Astrocyte (in vitro differentiated cells and primary cell): Measurements from ENCODE around the gene CCDC160. TPM values are rescaled to one million over a fixed set of nuclear protein-coding genes. Genes with fewer than 3 reads are reported as not detected.
"Not testable (repeated sequence)": the region's sequence is repeated elsewhere in the genome, so short reads cannot be mapped to it uniquely, and the experiment has no call there.

ENCODE experiments used
- DNase-seq: peaks from one replicate; pipeline ENCODE4 v3.0.0-alpha.2; 2010; ENCODE audit warnings: low read depth
- FAIRE-seq: peaks from 2 replicates; lab custom pipeline; 2011; peaks lifted over from hg19 to GRCh38; lab: Jason Lieb, UNC
- H2AFZ ChIP-seq: 2 replicates; pipeline ENCODE4 v1.6.0; 2012; ENCODE audit warnings: low read depth, low read length, inconsistent platforms
- H3K27ac ChIP-seq: 2 replicates; pipeline ENCODE4 v1.5.1; 2011; ENCODE audit warnings: low read depth, low read length, inconsistent platforms
- H3K27me3 ChIP-seq: 2 replicates; pipeline ENCODE4 v1.6.0; 2011; ENCODE audit warnings: low read length, inconsistent platforms; ENCODE audit not compliant: insufficient read depth
- H3K36me3 ChIP-seq: 2 replicates; pipeline ENCODE4 v1.5.1; 2011; ENCODE audit warnings: low read length, inconsistent platforms; ENCODE audit not compliant: insufficient read depth
- H3K4me1 ChIP-seq: 2 replicates; pipeline ENCODE4 v1.5.1; 2011; ENCODE audit warnings: low read length, inconsistent platforms; ENCODE audit not compliant: insufficient read depth
- H3K4me2 ChIP-seq: 2 replicates; pipeline ENCODE4 v1.6.0; 2012; ENCODE audit warnings: low read length, inconsistent platforms
- H3K4me3 ChIP-seq: 2 replicates; pipeline ENCODE4 v1.5.1; 2011; ENCODE audit warnings: low read depth, mild to moderate bottlenecking, low read length, inconsistent platforms; ENCODE audit not compliant: insufficient read depth
- H3K79me2 ChIP-seq: 2 replicates; pipeline ENCODE4 v1.6.0; 2012; ENCODE audit warnings: mild to moderate bottlenecking, low read length, inconsistent platforms; ENCODE audit not compliant: insufficient read depth
- H3K9ac ChIP-seq: 2 replicates; pipeline ENCODE4 v1.6.0; 2012; ENCODE audit warnings: mild to moderate bottlenecking, low read length, inconsistent platforms
- H3K9me3 ChIP-seq: 2 replicates; pipeline ENCODE4 v1.5.1; 2012; ENCODE audit warnings: low read depth, mild to moderate bottlenecking, low read length, inconsistent platforms; ENCODE audit not compliant: insufficient read depth
- H4K20me1 ChIP-seq: 2 replicates; pipeline ENCODE4 v1.6.0; 2012; ENCODE audit warnings: low read length, inconsistent platforms; ENCODE audit not compliant: insufficient read depth
- H3K27ac Mint-ChIP-seq: one replicate; pipeline ENCODE4 v1.8.0; 2021; ENCODE audit warnings: mild to moderate bottlenecking, mixed read lengths; ENCODE audit not compliant: unreplicated experiment
- H3K27me3 Mint-ChIP-seq: one replicate; pipeline ENCODE4 v1.8.0; 2021; ENCODE audit warnings: low read depth, mixed read lengths; ENCODE audit not compliant: unreplicated experiment
- H3K36me3 Mint-ChIP-seq: one replicate; pipeline ENCODE4 v1.8.0; 2021; ENCODE audit warnings: low read depth, mixed read lengths; ENCODE audit not compliant: unreplicated experiment
- H3K4me1 Mint-ChIP-seq: one replicate; pipeline ENCODE4 v1.8.0; 2021; ENCODE audit warnings: low read depth, mixed read lengths; ENCODE audit not compliant: unreplicated experiment
- H3K4me3 Mint-ChIP-seq: one replicate; pipeline ENCODE4 v1.8.0; 2021; ENCODE audit warnings: mild to moderate bottlenecking, moderate library complexity, mixed read lengths; ENCODE audit not compliant: unreplicated experiment
- H3K9me3 Mint-ChIP-seq: one replicate; pipeline ENCODE4 v1.8.0; 2021; ENCODE audit warnings: mild to moderate bottlenecking, mixed read lengths; ENCODE audit not compliant: unreplicated experiment
- EZH2 ChIP-seq: IDR thresholded peaks from 2 replicates; pipeline ENCODE4 v1.6.1; 2012; ENCODE audit warnings: mild to moderate bottlenecking, low read length, inconsistent platforms; ENCODE audit not compliant: insufficient read depth
- total RNA-seq: library from RNA; stranded (reverse); gene quantifications from 2 replicates; pipeline ENCODE4 v1.2.1, GENCODE V29; 2021
- TF ChIP-seq, protein P1 (sequence below): IDR thresholded peaks from 2 replicates; pipeline ENCODE4 v1.5.1; 2011; ENCODE audit warnings: low read depth, mild to moderate bottlenecking, inconsistent platforms, low read length, moderate library complexity; ENCODE audit not compliant: insufficient read depth

Gene CCDC160
- total RNA-seq, 1 donor from 2014 or later, result 1.5 TPM

- H3K27ac ChIP-seq, result no peak overlapping the region
- Mint-ChIP-seq H3K4me1 (no peaks in the 10 kb centered on the region), H3K36me3 (no peaks in the 10 kb centered on the region), H3K9me3 (no peaks in the 10 kb centered on the region), H3K4me3 (no peak overlapping the region), H3K27me3 (no peaks in the 10 kb centered on the region), H3K27ac (no peak overlapping the region)
- no peak for FAIRE-seq
- no peak overlapping the region for H3K9ac ChIP-seq
- TF ChIP-seq, protein P1, sequence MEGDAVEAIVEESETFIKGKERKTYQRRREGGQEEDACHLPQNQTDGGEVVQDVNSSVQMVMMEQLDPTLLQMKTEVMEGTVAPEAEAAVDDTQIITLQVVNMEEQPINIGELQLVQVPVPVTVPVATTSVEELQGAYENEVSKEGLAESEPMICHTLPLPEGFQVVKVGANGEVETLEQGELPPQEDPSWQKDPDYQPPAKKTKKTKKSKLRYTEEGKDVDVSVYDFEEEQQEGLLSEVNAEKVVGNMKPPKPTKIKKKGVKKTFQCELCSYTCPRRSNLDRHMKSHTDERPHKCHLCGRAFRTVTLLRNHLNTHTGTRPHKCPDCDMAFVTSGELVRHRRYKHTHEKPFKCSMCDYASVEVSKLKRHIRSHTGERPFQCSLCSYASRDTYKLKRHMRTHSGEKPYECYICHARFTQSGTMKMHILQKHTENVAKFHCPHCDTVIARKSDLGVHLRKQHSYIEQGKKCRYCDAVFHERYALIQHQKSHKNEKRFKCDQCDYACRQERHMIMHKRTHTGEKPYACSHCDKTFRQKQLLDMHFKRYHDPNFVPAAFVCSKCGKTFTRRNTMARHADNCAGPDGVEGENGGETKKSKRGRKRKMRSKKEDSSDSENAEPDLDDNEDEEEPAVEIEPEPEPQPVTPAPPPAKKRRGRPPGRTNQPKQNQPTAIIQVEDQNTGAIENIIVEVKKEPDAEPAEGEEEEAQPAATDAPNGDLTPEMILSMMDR, result no peak
- TF ChIP-seq EZH2, result no peak
- H2AFZ ChIP-seq, result no peak overlapping the region
- no peaks in the 10 kb centered on the region for H3K9me3 ChIP-seq
- H3K79me2 ChIP-seq, result no peaks in the 10 kb centered on the region
- DNase-seq, result no peak
- H3K27me3 ChIP-seq, result no peaks in the 10 kb centered on the region
- H3K4me1 ChIP-seq, result no peaks in the 10 kb centered on the region
- no peaks in the 10 kb centered on the region for H4K20me1 ChIP-seq
- H3K4me3 ChIP-seq, result no peak overlapping the region
- H3K36me3 ChIP-seq, result no peaks in the 10 kb centered on the region
- no peak overlapping the region for H3K4me2 ChIP-seq
These were observed 1.7 kb upstream of the CCDC160 start for GRCh38 chrX:134235236-134235635.

GRCh38 chrX:134238144-134238543 is 1.2 kb downstream of the CCDC160 start:
- not testable (repeated sequence) for H3K4me1 Mint-ChIP-seq, H3K27ac ChIP-seq, H3K9me3 ChIP-seq, H3K9me3 Mint-ChIP-seq, H3K36me3 Mint-ChIP-seq, H3K9ac ChIP-seq, H2AFZ ChIP-seq, H3K36me3 ChIP-seq, H3K79me2 ChIP-seq, H3K27me3 Mint-ChIP-seq, H3K4me3 ChIP-seq, H3K27me3 ChIP-seq, H3K4me1 ChIP-seq, H3K27ac Mint-ChIP-seq, DNase-seq, H4K20me1 ChIP-seq
- H3K4me3 Mint-ChIP-seq, result peak overlapping the region; percentile 81
- peak; percentile 29 for FAIRE-seq
- peak overlapping the region; percentile 85 for H3K4me2 ChIP-seq

- no peaks in the 10 kb centered on the region for H3K9me3 Mint-ChIP-seq
- no peak overlapping the region for H3K27ac Mint-ChIP-seq
- Histone ChIP-seq H3K9ac (no peak overlapping the region), H3K4me1 (no peaks in the 10 kb centered on the region), H3K27ac (no peak overlapping the region), H2AFZ (no peak overlapping the region), H3K27me3 (no peaks in the 10 kb centered on the region), H3K79me2 (no peaks in the 10 kb centered on the region), H3K36me3 (no peaks in the 10 kb centered on the region), H4K20me1 (no peaks in the 10 kb centered on the region), H3K4me3 (no peak overlapping the region), H3K4me2 (no peak overlapping the region), H3K9me3 (no peaks in the 10 kb centered on the region)
- H3K27me3 Mint-ChIP-seq, result no peaks in the 10 kb centered on the region
- no peak for DNase-seq
- no peaks in the 10 kb centered on the region for H3K36me3 Mint-ChIP-seq
- peaks cover 9% of the 10 kb centered on the region for H3K4me1 Mint-ChIP-seq
- FAIRE-seq, result no peak
- TF ChIP-seq, protein P1, result no peak
- no peak for TF ChIP-seq EZH2
- H3K4me3 Mint-ChIP-seq, result peak overlapping the region; percentile 34
These were observed 2.0 kb downstream of the CCDC160 start for GRCh38 chrX:134239016-134239415.
